ENCODE measurements around the gene PCBP3. TPM values are rescaled to one million over a fixed set of nuclear protein-coding genes. Genes with fewer than 3 reads are reported as not detected.
A peak's percentile ranks its signal among the peaks of the same experiment; 100 is the strongest.

PCBP3 gene
- total RNA-seq, 1 donor, result 1.1 TPM

- no peak overlapping the region for H3K27ac ChIP-seq (ENCODE audit: low read depth, low read length)
- H3K79me2 ChIP-seq (ENCODE audit: insufficient read depth, low read length), result no peaks in the 10 kb centered on the region
These were observed 3.3 kb upstream of the PCBP3 start for GRCh38 chr21:45640001-45640887.

GRCh38 chr21:45640888-45641479 is 2.5 kb upstream of the PCBP3 start:
- peaks cover 4% of the 10 kb centered on the region for H3K4me1 ChIP-seq (ENCODE audit: insufficient read depth, low read length)
- no peaks in the 10 kb centered on the region for H3K9me3 ChIP-seq (ENCODE audit: low read depth, low read length)
- H3K79me2 ChIP-seq (ENCODE audit: insufficient read depth, low read length), result no peaks in the 10 kb centered on the region
- DNase-seq (ENCODE audit: insufficient read length, low spot score, missing footprints), result peak; percentile 86
- H3K27me3 ChIP-seq (ENCODE audit: insufficient read depth, low read length), result peaks cover 29% of the 10 kb centered on the region
- H3K4me2 ChIP-seq (ENCODE audit: insufficient read depth, low read length), result no peak overlapping the region
- no peak overlapping the region for H2AFZ ChIP-seq (ENCODE audit: low read length)
- TF ChIP-seq CTCF (IDR thresholded peaks at IDR 0.05; ENCODE audit: extremely low read depth, low read depth, low read length), result no peak
- H3K27ac ChIP-seq (ENCODE audit: low read depth, low read length), result no peak overlapping the region
- peaks cover 3% of the 10 kb centered on the region for H4K20me1 ChIP-seq (ENCODE audit: insufficient read depth, low read length)
- no peaks in the 10 kb centered on the region for H3K36me3 ChIP-seq (ENCODE audit: insufficient read depth, low read length)
- H3K4me3 ChIP-seq (ENCODE audit: insufficient read depth, low read length), result no peak overlapping the region

More at GRCh38 chr21:45640001-45640887, 3.3 kb upstream of the PCBP3 start:
- Histone ChIP-seq H4K20me1 (ENCODE audit: insufficient read depth, low read length) (peaks cover 3% of the 10 kb centered on the region), H3K4me3 (ENCODE audit: insufficient read depth, low read length) (no peak overlapping the region), H3K27me3 (ENCODE audit: insufficient read depth, low read length) (peaks cover 28% of the 10 kb centered on the region), H3K36me3 (ENCODE audit: insufficient read depth, low read length) (no peaks in the 10 kb centered on the region), H3K9me3 (ENCODE audit: low read depth, low read length) (no peaks in the 10 kb centered on the region), H3K4me2 (ENCODE audit: insufficient read depth, low read length) (no peak overlapping the region), H2AFZ (ENCODE audit: low read length) (no peak overlapping the region), H3K4me1 (ENCODE audit: insufficient read depth, low read length) (peaks cover under 1% of the 10 kb centered on the region)
- peak; percentile 77 for DNase-seq (ENCODE audit: insufficient read length, low spot score, missing footprints)
- TF ChIP-seq CTCF (IDR thresholded peaks at IDR 0.05; ENCODE audit: extremely low read depth, low read depth, low read length), result no peak

GRCh38 chr21:45641480-45642035 is 2.0 kb upstream of the PCBP3 start:
- H2AFZ ChIP-seq (ENCODE audit: low read length), result no peak overlapping the region
- no peak overlapping the region for H3K4me3 ChIP-seq (ENCODE audit: insufficient read depth, low read length)

More at GRCh38 chr21:45641480-45642035, 2.0 kb upstream of the PCBP3 start:
- Histone ChIP-seq H3K4me2 (ENCODE audit: insufficient read depth, low read length) (no peak overlapping the region), H3K9me3 (ENCODE audit: low read depth, low read length) (no peaks in the 10 kb centered on the region), H3K79me2 (ENCODE audit: insufficient read depth, low read length) (no peaks in the 10 kb centered on the region), H3K27me3 (ENCODE audit: insufficient read depth, low read length) (peaks cover 29% of the 10 kb centered on the region), H3K36me3 (ENCODE audit: insufficient read depth, low read length) (no peaks in the 10 kb centered on the region), H3K4me1 (ENCODE audit: insufficient read depth, low read length) (peaks cover 4% of the 10 kb centered on the region), H4K20me1 (ENCODE audit: insufficient read depth, low read length) (peaks cover 3% of the 10 kb centered on the region), H3K27ac (ENCODE audit: low read depth, low read length) (no peak overlapping the region)
- DNase-seq (ENCODE audit: insufficient read length, low spot score, missing footprints), result peak; percentile 31
- no peak for TF ChIP-seq CTCF (IDR thresholded peaks at IDR 0.05; ENCODE audit: extremely low read depth, low read depth, low read length)
